ENCODE results near the gene AFMID.
"Not testable (repeated sequence)": the region's sequence is repeated elsewhere in the genome, so short reads cannot be mapped to it uniquely, and the experiment has no call there.

Gene AFMID

GRCh38 chr17:78238823-78239488, 51.8 kb downstream of the AFMID start:
- DNase-seq (ENCODE audit: low read depth in 2 of 2) = no peak

DNA sequence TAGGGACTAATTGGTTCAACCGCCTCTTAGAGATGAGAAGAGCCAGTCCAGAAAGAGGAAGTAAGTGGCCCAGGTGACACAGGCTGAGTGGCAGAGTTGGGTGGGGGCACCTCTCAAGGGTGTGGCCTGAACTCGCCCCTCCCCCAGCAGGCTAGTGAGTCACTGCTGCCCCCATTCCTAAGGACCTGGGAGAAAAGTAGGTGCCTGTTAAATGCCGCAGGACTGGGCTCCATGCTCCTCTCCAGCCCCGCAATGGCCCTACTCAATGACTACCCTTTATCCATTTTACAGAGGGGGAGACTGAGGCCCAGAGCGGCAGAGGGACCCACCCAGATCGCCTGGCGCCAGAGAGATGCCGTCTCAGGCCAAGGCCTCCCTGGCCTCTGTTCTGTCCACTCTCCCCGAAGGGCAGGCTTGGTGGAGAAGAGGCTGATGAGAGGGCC, 52.3 kb downstream of the AFMID start:
- DNase-seq (ENCODE audit: low read depth in 2 of 2) = no peak

- DNase-seq (ENCODE audit: low read depth in 2 of 2) = no peak
Observed at GRCh38 chr17:78240012-78240655, 53.0 kb downstream of the AFMID start.

GRCh38 chr17:78240839-78241238, 53.7 kb downstream of the AFMID start:
- no peak for DNase-seq (ENCODE audit: low read depth in 2 of 2)

DNA sequence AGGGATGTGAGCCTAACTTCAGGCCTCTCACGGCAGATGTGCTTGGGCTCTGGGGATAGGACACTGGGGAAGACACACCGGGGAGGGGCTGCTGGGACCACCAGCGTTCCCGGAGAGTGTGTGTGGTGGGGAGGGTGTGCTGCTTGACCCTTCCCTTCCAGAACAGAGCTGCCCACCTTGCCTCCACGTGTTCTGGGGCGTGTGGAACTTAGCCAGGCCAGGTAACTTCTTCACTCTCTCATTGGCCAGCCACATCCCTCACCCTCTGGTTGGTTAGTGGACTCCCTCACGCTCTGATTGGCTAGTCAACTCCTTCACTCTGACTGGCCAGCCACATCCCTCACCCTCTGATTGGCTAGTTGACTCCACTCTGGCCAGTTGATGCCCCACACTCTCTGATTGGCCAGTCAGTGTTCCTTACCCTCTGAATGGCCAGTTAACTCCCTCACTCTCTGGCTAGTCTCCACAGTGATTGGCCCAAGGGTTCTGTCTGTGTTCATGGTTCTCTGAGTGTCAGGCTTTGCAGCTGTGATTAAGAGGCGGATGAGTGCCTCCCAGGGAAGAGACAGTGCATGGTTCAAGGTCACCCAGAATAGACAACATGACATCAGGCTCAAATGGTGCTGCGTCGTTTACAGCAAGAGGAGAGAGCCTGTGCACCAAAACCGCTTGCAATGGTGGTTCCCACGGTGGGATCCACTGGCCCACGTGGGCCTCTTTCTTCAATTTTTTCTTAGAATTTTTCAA, 54.3 kb downstream of the AFMID start:
- no peak for DNase-seq (ENCODE audit: low read depth in 2 of 2)

DNA sequence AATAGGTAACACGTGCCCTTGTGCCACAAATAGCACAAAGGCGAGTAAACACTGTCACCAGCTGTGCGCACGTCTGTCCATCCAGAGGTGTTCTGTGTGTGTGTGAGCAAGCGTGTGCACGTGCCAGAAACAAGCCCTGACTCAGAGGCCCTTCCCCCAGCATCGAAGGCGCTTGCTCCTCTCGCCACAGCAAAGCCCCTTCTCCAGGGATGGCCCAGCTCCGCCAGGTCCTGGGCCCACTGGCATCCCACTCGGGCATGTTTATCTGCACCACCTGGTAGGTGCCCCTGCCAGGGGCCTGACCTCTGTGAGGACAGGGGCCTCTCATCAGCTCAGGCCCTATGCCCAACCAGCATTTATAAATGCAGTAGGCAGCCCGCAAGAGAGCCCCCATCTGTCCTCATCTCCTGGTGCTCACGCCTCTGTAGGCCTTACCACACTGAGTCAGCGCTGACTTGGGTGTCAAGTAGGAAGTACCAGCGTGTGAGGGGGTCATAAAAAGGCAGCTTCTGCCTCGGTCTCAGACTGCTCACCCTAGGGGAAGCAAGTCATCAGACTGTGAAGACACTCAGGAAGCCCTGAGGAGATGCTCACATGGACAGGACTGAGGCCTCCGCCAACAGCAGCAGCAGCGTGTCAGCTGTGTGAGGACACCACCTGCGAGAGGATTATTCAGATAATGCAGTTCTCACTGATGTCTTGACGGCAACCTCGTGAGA, 55.0 kb downstream of the AFMID start:
- no peak for DNase-seq (ENCODE audit: low read depth in 2 of 2)

GRCh38 chr17:78247304-78247703, 60.1 kb downstream of the AFMID start:
- DNase-seq (ENCODE audit: low read depth in 2 of 2) = no peak

GRCh38 chr17:78248051-78248914, 61.1 kb downstream of the AFMID start:
- no peak for DNase-seq (ENCODE audit: low read depth in 2 of 2)

DNA sequence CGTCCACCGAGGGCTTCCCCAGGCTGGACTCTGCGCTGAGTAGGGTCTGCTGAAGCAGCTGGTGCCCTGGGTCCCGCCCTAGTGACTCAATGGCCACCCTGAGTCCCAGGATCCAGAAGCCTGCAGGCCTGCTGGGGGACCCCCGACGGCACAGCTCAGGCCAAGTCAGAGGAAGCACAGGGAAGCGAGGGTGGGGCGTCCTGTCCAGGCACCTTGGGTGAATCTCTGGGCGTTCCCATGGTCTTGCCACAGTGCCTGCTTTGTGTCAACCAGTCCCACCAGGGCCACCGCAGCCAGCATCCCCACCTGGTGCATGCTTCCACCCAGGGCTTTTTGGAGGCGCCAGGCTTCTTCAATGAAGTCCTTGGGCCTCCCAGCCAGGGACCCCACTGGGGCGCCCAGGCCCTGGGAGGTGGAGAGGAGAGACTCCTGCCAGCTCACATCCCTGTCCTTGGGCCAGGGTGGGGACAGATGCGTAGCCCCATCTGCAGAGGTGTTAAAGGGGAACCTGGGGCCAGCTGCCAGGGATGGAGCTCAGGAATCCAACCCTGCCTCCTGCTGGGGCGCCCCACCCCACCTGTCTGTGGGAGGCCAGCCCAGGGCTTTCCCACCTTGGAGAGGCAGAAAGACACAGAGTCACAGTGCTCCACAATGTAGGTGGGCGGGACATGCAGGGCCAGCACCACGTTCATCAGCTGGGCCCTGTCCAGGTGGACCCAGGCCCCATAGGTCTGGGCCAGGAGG, 62.1 kb downstream of the AFMID start:
- DNase-seq (ENCODE audit: low read depth in 2 of 2) = no peak

- no peak for DNase-seq (ENCODE audit: low read depth in 2 of 2)
Observed at GRCh38 chr17:78249818-78250806, 63.0 kb downstream of the AFMID start.

DNA sequence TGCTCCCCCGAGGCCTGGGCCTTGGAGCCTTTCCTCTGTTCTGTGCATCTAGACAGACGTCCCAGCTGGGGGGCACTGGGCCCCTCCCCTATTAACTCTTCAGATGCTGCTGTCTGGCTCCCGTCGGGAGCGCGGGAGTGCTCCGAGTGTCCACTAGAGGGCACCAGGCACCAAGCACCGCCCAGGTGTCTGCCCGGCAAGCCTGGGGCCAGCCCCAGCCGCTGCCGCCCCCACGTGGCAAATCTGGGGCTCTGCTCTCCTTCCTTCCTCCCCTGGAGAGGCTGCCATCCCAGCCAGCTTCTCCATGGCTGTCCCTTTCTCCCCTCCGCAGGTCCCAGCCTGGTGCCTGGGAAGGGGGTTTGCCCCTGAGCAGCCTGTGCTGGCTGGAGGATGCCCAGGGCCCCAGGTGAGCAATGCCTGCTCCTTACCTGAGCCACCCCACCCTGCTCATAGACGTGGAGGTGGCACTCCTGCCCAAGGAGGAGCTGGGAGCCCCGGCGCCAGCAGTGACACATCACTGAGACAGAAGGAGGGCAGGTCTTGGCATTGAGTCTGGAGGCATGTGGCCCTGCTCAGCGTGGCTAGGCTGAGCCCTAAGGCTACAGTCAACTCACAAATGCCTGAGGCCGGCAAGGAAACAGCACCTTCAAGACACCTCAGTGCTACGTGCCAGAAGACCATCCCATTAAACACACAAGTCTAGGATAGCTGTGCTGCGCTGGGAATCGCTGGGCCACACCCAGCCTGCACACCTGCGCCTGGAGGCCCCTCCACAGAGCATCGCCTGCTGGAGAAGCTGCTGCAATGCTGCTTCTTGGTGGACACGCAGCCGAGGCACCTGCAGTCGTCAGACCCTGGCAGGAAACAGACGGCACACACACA, 64.0 kb downstream of the AFMID start:
- peak; percentile 79 to 80 for DNase-seq (ENCODE audit: low read depth in 2 of 2)

- no peak for DNase-seq (ENCODE audit: low read depth in 2 of 2)
Observed at GRCh38 chr17:78251773-78252103, 64.6 kb downstream of the AFMID start.

DNA sequence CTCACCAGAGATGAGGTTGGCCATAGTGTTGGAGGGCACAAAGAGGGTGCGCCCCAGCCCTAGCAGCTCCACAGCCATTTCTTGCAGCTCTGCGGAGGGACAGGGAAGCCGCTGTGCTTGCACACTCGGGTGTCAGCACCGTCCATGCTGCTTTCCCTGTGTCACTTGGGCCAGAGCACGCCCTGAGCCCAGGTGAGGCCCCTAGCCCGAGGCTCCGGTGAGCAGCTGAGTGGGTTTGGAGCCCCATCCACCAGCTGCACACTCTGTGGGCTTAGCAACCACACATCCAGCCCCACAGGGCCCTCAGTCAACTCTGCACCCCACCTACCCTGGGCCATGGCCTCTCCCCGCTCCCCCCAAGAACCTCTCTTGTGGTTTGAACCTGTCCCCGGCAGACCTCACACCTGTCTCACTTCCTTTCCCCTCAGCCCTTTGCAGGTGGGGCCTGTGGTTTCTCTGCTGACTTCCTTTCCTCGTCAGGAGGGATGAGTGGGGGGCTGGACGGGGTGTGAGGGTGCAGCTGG, 65.0 kb downstream of the AFMID start:
- DNase-seq (ENCODE audit: low read depth in 2 of 2) = no peak

- DNase-seq (ENCODE audit: low read depth in 2 of 2) = no peak
Observed at GRCh38 chr17:78252701-78253635, 65.8 kb downstream of the AFMID start.

GRCh38 chr17:78253636-78253945, 66.4 kb downstream of the AFMID start:
- DNase-seq (ENCODE audit: low read depth in 2 of 2) = not testable (repeated sequence)

DNA sequence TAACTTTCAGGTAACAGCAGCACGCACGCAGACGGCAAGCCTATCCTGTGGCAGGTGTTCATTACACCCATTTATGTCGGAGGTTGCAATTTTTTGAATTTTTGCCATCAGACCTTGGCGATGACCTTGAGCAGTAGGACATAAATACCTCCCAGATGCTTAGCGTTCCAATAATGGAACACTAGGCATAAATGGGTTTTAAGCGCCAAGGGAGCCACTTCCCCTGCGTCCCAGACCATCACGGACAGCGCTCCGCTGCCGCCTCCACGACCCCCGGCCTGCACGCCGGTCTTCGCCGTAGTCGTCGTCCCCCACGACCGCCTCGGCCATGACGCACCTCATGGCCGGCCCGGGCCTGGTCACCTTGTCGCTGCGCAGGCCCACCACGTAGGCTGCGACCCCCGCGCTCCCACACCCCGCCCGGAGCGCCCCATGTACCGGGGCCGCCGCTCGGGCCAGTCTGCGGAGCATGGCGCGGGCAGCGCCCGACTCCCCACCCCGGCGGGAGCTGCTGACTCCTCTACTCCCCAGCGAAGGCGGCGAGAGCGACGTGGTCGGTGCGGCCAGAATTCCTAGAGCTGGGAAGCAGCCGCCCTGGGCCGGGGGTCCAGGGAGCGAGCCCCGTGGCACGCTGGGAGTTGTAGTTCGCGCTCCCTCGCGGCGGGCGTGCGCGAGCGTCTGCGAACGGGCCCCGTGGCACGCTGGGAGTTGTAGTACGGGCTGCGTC, 66.9 kb downstream of the AFMID start:
- DNase-seq (ENCODE audit: low read depth in 2 of 2) = peak; percentile 68 to 76

Data from stimulated activated CD8-positive, alpha-beta memory T cell treated with anti-CD3 and anti-CD28 coated beads, Interleukin-2, amount 100 ng/mL, for 48 hours (primary cell).